ENCODE results near the gene MAP1S.

MAP1S gene

DNA sequence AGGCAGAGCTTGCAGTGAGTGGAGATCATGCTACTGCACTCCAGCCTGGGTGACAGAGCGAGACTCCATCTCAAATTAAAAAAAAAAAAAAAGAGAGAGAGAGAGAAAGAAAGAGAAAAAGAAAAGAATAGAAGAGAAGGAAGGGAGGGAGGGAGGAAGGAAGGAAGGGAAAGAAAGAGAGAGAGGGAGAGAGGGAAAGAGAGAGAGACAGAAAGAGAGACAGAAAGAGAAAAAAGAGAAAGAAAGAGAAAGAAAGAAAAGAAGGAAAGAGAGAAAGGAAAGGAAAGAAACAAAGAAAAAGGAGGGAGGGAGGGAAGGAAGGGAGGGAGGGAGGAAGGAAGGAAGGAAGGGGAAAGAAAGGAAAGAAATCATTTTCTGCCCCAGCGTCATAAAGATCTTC is 24.1 kb upstream of the MAP1S start:
- Histone ChIP-seq H3K9me3 (ENCODE audit: insufficient read depth, low read length) (no peaks in the 10 kb centered on the region), H3K4me3 (ENCODE audit: insufficient read length, low read depth) (no peak overlapping the region), H3K36me3 (ENCODE audit: insufficient read depth, insufficient read length, low read length) (no peaks in the 10 kb centered on the region), H3K27me3 (ENCODE audit: insufficient read depth, insufficient read length) (no peaks in the 10 kb centered on the region), H3K4me1 (ENCODE audit: insufficient read depth, insufficient read length) (peaks cover 6% of the 10 kb centered on the region), H3K9ac (ENCODE audit: insufficient read length, low read depth) (no peak overlapping the region)
- DNase-seq (ENCODE audit: low read depth, low spot score) = no peak
- TF ChIP-seq YY1 (IDR thresholded peaks at IDR 0.05; ENCODE audit: insufficient read depth, insufficient read length) = no peak
- TF ChIP-seq ZNF274 (IDR thresholded peaks at IDR 0.05; ENCODE audit: low read depth, low read length) = no peak
- no peak for TF ChIP-seq SUZ12 (IDR thresholded peaks at IDR 0.05; ENCODE audit: extremely low read depth, insufficient read depth, insufficient read length)

DNA sequence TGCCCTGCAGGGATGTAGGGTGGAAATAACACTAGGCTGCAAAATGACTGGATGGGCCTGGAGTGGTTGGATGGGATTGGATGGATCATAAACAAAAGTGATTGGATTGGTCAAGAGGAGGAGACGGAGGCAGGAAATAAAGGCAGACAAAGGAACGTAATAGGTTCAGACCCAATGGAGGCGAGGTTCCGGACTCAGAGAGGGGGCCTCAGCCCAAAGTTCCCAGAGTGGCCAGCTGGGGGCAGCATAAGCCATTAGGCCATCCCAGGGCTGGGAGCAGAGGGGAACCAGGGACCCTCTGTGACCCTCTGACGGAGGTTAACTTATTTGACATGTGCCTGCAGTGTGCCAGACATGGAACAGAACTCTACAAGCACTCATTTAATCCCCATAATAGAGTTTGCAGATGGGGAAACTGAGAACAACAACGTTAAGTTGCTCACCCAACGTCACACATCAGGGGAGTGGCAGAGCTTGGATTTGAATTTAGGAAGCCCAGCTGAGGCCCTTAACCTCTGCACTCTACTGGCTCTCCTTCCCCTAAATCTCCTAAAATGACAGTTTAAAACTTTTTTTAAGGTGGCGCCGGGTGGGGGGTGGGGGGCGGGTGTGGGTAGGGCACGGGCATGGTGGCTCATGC is 15.3 kb upstream of the MAP1S start:
- Histone ChIP-seq H3K36me3 (ENCODE audit: insufficient read depth, insufficient read length, low read length) (no peaks in the 10 kb centered on the region), H3K27me3 (ENCODE audit: insufficient read depth, insufficient read length) (no peaks in the 10 kb centered on the region), H3K9ac (ENCODE audit: insufficient read length, low read depth) (no peak overlapping the region), H3K9me3 (ENCODE audit: insufficient read depth, low read length) (no peaks in the 10 kb centered on the region), H3K4me3 (ENCODE audit: insufficient read length, low read depth) (no peak overlapping the region), H3K4me1 (ENCODE audit: insufficient read depth, insufficient read length) (peaks cover 4% of the 10 kb centered on the region)
- TF ChIP-seq SUZ12 (IDR thresholded peaks at IDR 0.05; ENCODE audit: extremely low read depth, insufficient read depth, insufficient read length) (no peak), ZNF274 (IDR thresholded peaks at IDR 0.05; ENCODE audit: low read depth, low read length) (no peak), YY1 (IDR thresholded peaks at IDR 0.05; ENCODE audit: insufficient read depth, insufficient read length) (no peak)
- no peak for DNase-seq (ENCODE audit: low read depth, low spot score)

DNA sequence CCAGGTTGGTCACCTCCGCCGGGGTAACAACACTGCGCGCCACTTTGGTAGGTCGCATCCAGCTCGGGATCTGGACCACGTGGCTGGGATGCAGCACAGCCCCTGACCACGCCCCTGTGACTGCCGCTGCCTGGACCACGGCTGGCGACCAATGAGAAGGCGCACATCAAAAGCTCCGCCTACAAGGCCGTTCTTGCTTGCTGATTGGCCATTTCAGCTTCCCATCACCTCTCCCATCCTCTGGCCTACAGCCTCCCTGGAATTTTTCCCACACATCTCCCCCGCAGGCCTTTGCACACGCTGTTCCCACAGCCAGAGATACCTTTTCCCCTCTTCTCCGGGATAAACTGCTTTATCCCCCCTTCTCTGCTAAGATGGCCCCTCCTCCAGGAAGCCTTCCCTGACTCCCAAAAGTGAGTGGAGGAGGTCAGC is 12.5 kb upstream of the MAP1S start:
- DNase-seq (ENCODE audit: low read depth, low spot score) = peak; percentile 39
- no peaks in the 10 kb centered on the region for H3K27me3 ChIP-seq (ENCODE audit: insufficient read depth, insufficient read length)
- H3K9ac ChIP-seq (ENCODE audit: insufficient read length, low read depth) = no peak overlapping the region
- H3K4me1 ChIP-seq (ENCODE audit: insufficient read depth, insufficient read length) = peaks cover 2% of the 10 kb centered on the region
- H3K36me3 ChIP-seq (ENCODE audit: insufficient read depth, insufficient read length, low read length) = no peaks in the 10 kb centered on the region
- no peaks in the 10 kb centered on the region for H3K9me3 ChIP-seq (ENCODE audit: insufficient read depth, low read length)
- H3K4me3 ChIP-seq (ENCODE audit: insufficient read length, low read depth) = no peak overlapping the region
- TF ChIP-seq YY1 (IDR thresholded peaks at IDR 0.05; ENCODE audit: insufficient read depth, insufficient read length) (no peak), ZNF274 (IDR thresholded peaks at IDR 0.05; ENCODE audit: low read depth, low read length) (no peak), SUZ12 (IDR thresholded peaks at IDR 0.05; ENCODE audit: extremely low read depth, insufficient read depth, insufficient read length) (no peak)

DNA sequence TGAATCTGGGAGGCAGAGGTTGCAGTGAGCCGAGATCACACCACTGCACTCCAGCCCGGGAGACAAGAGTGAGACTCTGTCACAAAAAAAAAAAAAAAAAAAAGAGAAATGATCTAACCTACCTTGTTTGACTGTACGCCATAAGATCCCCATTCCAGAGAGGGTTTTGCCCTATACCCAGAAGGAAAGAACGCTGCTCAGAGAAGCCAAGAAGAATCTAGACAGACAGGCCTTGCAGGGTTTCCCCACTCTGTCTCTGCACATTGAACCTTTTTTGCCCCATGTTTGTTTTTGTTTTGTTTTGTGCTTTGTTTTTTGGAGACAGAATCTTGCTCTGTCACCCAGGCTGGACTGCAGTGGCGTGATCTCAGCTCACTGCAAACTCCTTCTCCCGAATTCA is 7.4 kb upstream of the MAP1S start:
- TF ChIP-seq SUZ12 (IDR thresholded peaks at IDR 0.05; ENCODE audit: extremely low read depth, insufficient read depth, insufficient read length) (no peak), YY1 (IDR thresholded peaks at IDR 0.05; ENCODE audit: insufficient read depth, insufficient read length) (no peak), ZNF274 (IDR thresholded peaks at IDR 0.05; ENCODE audit: low read depth, low read length) (no peak)
- no peaks in the 10 kb centered on the region for H3K4me1 ChIP-seq (ENCODE audit: insufficient read depth, insufficient read length)
- no peaks in the 10 kb centered on the region for H3K36me3 ChIP-seq (ENCODE audit: insufficient read depth, insufficient read length, low read length)
- no peak for DNase-seq (ENCODE audit: low read depth, low spot score)
- H3K27me3 ChIP-seq (ENCODE audit: insufficient read depth, insufficient read length) = no peaks in the 10 kb centered on the region
- no peak overlapping the region for H3K4me3 ChIP-seq (ENCODE audit: insufficient read length, low read depth)
- H3K9ac ChIP-seq (ENCODE audit: insufficient read length, low read depth) = no peak overlapping the region
- H3K9me3 ChIP-seq (ENCODE audit: insufficient read depth, low read length) = no peaks in the 10 kb centered on the region

DNA sequence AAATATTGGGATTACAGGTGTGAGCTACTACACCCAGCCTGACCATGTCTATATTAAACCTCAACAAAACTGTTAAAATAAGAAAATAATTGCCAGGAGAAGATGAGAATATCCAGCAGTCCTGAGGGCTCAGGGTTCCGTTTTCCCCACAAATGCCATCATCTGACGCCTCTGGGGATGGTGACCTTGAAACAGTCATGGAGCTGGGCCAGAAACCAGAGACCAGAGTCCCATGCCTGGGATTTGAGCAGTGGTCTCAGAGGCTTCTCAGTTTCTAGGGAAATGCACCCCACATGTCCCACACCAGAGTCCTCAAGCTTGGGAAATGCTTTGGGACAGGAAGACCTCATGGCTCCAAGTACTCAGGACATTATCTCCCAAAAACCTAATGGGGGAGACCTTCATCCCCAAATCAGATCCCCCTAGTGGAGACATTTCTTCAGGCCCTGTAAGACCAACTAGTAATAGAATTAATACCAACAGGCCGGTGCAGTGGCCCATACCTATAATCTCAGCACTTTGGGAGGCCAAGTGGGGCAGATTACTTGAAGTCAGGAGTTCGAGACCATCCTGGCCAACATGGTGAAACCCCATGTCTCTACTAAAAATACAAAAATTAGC is 2.9 kb upstream of the MAP1S start:
- H3K4me1 ChIP-seq (ENCODE audit: insufficient read depth, insufficient read length) = peaks cover 8% of the 10 kb centered on the region
- TF ChIP-seq YY1 (IDR thresholded peaks at IDR 0.05; ENCODE audit: insufficient read depth, insufficient read length) (no peak), ZNF274 (IDR thresholded peaks at IDR 0.05; ENCODE audit: low read depth, low read length) (no peak), SUZ12 (IDR thresholded peaks at IDR 0.05; ENCODE audit: extremely low read depth, insufficient read depth, insufficient read length) (no peak)
- H3K9ac ChIP-seq (ENCODE audit: insufficient read length, low read depth) = no peak overlapping the region
- DNase-seq (ENCODE audit: low read depth, low spot score) = no peak
- no peaks in the 10 kb centered on the region for H3K27me3 ChIP-seq (ENCODE audit: insufficient read depth, insufficient read length)
- no peaks in the 10 kb centered on the region for H3K9me3 ChIP-seq (ENCODE audit: insufficient read depth, low read length)
- peaks cover 9% of the 10 kb centered on the region for H3K36me3 ChIP-seq (ENCODE audit: insufficient read depth, insufficient read length, low read length)
- no peak overlapping the region for H3K4me3 ChIP-seq (ENCODE audit: insufficient read length, low read depth)

DNA sequence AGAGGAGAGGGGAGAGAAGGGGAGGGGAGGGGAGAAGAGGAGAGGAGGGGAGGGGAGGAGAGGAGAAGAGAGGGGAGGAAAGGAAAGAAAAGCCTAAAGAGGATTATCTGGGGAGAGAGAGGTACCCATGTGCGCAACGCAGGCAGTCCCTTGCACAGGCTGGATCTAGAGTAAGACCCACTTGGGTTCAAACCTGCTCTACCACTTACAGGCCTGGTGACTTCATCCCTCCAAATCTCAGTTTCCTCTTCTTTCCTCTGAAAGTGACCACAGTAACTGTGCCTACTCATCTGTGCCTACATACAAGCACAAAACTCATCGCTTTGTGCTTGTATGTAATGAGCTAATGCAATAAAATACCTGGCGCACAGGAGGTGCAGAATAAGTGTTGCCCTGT is 732 bp upstream of the MAP1S start:
- TF ChIP-seq SUZ12 (IDR thresholded peaks at IDR 0.05; ENCODE audit: extremely low read depth, insufficient read depth, insufficient read length) = no peak
- no peak for TF ChIP-seq ZNF274 (IDR thresholded peaks at IDR 0.05; ENCODE audit: low read depth, low read length)
- TF ChIP-seq YY1 (IDR thresholded peaks at IDR 0.05; ENCODE audit: insufficient read depth, insufficient read length) = no peak
- Histone ChIP-seq H3K4me1 (ENCODE audit: insufficient read depth, insufficient read length) (peaks cover 8% of the 10 kb centered on the region), H3K9ac (ENCODE audit: insufficient read length, low read depth) (peak overlapping the region; percentile 72), H3K27me3 (ENCODE audit: insufficient read depth, insufficient read length) (no peaks in the 10 kb centered on the region), H3K36me3 (ENCODE audit: insufficient read depth, insufficient read length, low read length) (peaks cover 25% of the 10 kb centered on the region), H3K4me3 (ENCODE audit: insufficient read length, low read depth) (peak overlapping the region; percentile 76), H3K9me3 (ENCODE audit: insufficient read depth, low read length) (no peaks in the 10 kb centered on the region)
- DNase-seq (ENCODE audit: low read depth, low spot score) = no peak

DNA sequence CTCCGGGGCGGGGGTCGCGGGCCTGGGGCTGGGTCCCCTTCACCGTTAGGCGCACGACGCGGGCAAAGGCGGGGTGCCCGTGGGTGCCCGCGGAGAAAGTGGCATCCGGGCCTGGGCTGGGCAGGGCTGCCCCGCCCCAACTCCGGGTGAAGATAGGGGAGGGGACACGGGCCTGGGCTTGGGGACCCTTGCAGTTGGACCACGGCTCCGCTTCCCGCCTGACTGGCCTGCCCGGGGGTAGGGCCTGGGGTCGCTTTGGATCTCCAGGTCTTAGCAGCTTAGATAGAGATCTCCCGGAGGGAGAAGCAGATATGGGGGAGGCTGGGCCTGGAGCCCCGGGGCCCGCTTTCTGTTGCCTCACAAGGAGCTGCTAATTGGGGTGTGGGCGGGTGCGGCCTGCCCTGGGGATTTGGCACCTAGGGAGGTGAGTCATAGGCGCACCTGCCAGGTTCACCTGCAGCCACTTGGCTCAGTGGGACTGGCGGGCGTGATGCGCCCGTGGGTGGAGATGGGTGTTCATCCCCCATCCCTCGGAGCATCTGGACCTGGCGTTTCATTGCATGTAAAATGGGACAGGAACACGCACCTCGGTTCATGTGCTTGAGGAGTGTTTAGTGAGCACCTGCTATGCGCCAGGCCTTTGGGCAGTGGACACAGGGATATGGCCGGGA is 585 bp downstream of the MAP1S start:
- H3K9ac ChIP-seq (ENCODE audit: insufficient read length, low read depth) = peak overlapping the region; percentile 87
- H3K4me1 ChIP-seq (ENCODE audit: insufficient read depth, insufficient read length) = peaks cover 12% of the 10 kb centered on the region
- H3K9me3 ChIP-seq (ENCODE audit: insufficient read depth, low read length) = no peaks in the 10 kb centered on the region
- peaks cover 38% of the 10 kb centered on the region for H3K36me3 ChIP-seq (ENCODE audit: insufficient read depth, insufficient read length, low read length)
- peak overlapping the region; percentile 76 for H3K4me3 ChIP-seq (ENCODE audit: insufficient read length, low read depth)
- H3K27me3 ChIP-seq (ENCODE audit: insufficient read depth, insufficient read length) = no peaks in the 10 kb centered on the region
- TF ChIP-seq YY1 (IDR thresholded peaks at IDR 0.05; ENCODE audit: insufficient read depth, insufficient read length) (no peak), SUZ12 (IDR thresholded peaks at IDR 0.05; ENCODE audit: extremely low read depth, insufficient read depth, insufficient read length) (no peak), ZNF274 (IDR thresholded peaks at IDR 0.05; ENCODE audit: low read depth, low read length) (no peak)
- DNase-seq (ENCODE audit: low read depth, low spot score) = no peak
